ENCODE measurements around the gene PAK6.

PAK6 gene

DNA sequence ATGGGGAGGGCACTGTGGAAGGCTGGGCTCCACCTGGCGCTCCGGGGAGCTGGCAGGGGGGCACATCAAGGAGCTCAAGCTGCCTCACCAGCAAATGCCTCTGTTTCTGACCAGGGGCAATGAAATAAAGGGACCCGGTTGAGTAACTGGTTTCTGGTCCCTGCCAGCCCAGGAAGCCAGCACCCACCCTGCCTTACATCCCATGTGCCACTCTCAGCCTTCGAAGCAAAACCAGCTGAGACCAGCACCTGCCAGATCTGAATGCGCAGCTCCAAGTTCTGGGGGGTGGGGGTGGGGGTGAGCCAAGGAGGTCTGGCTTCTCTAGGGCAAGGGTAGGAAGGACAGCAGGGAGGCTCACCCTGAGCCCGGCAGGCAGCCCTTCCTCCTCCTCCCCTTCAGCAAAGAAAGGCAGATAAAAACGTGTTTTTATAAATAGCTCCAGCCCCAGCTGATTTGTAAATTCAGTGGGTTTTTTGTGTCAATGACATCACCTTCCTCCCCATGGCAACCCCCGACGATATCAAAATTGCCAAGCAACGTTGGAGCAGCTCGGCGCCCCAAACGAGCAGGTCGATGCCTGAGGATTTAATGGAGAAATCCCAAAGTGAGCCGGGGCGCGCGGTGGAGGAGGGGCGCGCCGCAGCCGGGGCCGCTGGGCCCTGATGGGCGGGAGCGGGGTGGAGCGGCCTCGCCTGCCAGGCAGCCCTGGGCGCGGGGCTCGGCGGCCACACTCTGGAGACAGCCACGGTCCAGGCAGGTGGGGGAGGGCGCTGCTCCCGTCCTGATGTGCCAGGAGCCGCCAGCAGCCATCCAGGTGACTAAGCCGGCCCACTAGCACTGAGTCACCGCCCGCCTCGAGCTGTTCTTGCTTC lies at the start of gene PAK6:
PAK6 (plus strand) TSS at position 532 of the 872 bp plus-strand sequence. CDS start 25,723 bp downstream, outside the sequence.
- H3K9me3 ChIP-seq, result no peaks in the 10 kb centered on the region
- H3K27me3 ChIP-seq (ENCODE audit: low read depth), result no peaks in the 10 kb centered on the region
- peak within 1 kb of the TSS; percentile 14 for H3K4me3 ChIP-seq
- DNase-seq (ENCODE audit: low spot score in 2 of 2), result peak; percentile 9 to 71
- H3K4me1 ChIP-seq, result peaks cover 7% of the 10 kb centered on the region
- H3K36me3 ChIP-seq (replicated peaks), result no peaks in the 10 kb centered on the region
- in situ Hi-C loops (cut with MboI; ENCODE audit: low sequenced_read_pairs), result no loop called here

DNA sequence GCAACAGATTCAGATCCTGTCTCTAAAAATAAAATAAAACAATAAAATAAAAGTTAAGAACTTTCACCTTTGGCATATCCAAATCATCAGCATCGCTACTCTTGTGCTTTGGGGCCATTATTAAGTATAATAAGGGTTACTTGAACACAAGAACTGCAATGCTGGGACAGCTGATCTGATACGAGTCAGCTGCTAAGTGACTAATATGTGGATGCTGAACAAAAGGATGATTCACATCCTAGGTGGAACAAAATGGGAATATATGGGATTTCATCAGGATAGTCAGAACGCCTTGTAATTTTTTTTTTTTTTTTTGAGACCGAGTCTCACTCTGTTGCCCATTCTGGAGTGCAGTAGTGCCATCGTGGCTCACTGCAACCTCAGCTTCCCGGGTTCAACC lies 48.3 kb upstream of the PAK6 start:
- no peaks in the 10 kb centered on the region for H3K9me3 ChIP-seq
- no peaks in the 10 kb centered on the region for H3K27me3 ChIP-seq (ENCODE audit: low read depth)
- H3K4me1 ChIP-seq, result peaks cover 3% of the 10 kb centered on the region; the same call in 1 of the 2 replicates
- in situ Hi-C loops (cut with MboI; ENCODE audit: low sequenced_read_pairs), result loop anchor here (10.0 to 25.0 kb wide), 2 partner anchors 146 to 1172 kb away; no protein-coding TSS in a partner anchor
- H3K4me3 ChIP-seq, result no peak overlapping the region
- DNase-seq (ENCODE audit: low spot score in 2 of 2), result no peak
- H3K36me3 ChIP-seq (replicated peaks), result peaks cover 80% of the 10 kb centered on the region

DNA sequence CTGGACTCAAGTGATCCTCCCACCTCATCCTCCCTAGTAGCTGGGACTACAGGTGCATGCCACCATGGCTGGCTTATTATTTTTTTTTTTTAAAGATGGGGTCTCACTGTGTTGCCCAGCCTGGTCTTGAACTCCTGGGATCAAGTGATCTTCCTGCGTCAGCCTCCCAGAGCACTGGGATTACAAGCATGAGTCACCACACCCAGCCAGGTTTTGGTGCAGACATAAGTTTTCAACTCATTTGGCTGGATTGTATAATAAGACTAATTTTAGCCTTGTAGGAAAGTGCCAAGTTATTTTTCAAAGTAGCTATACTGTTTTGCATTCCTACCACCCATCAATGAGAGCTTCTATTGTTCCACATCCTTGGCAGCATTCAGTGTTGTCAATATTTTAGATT lies 45.9 kb upstream of the PAK6 start:
- no peaks in the 10 kb centered on the region for H3K27me3 ChIP-seq (ENCODE audit: low read depth)
- no peak for DNase-seq (ENCODE audit: low spot score in 2 of 2)
- no peak overlapping the region for H3K4me3 ChIP-seq
- in situ Hi-C loops (cut with MboI; ENCODE audit: low sequenced_read_pairs), result loop anchor here (10.0 to 25.0 kb wide), 2 partner anchors 148 to 1169 kb away; no protein-coding TSS in a partner anchor
- H3K4me1 ChIP-seq, result peaks cover 3% of the 10 kb centered on the region; the same call in 1 of the 2 replicates
- H3K9me3 ChIP-seq, result no peaks in the 10 kb centered on the region
- H3K36me3 ChIP-seq (replicated peaks), result peaks cover 86% of the 10 kb centered on the region

DNA sequence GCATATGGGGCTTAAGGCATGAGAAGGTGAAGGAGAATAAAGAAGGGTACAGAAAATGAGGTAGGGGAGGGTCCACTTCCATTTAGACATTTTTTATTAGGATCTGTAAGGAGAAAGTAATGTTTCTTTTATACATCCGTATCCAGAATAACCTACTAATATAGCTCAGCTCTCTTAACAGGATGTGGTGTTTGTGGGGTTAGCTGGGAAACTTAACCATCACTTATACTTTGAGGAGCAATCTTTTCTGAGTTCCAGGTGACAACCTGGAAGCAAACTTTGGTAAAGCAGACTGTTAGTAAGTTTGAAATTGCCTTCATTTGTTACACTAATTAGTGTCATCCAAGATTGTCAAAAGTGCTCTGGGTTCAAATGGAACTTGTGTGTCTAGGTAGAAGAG lies 41.4 kb upstream of the PAK6 start:
- in situ Hi-C loops (cut with MboI; ENCODE audit: low sequenced_read_pairs), result loop anchor here (10.0 to 25.0 kb wide), 2 partner anchors 153 to 1165 kb away; no protein-coding TSS in a partner anchor
- no peak overlapping the region for H3K4me3 ChIP-seq
- no peak for DNase-seq (ENCODE audit: low spot score in 2 of 2)
- no peaks in the 10 kb centered on the region for H3K27me3 ChIP-seq (ENCODE audit: low read depth)
- H3K9me3 ChIP-seq, result no peaks in the 10 kb centered on the region
- H3K4me1 ChIP-seq, result peaks cover 1% of the 10 kb centered on the region; the same call in 1 of the 2 replicates
- peaks cover 92% of the 10 kb centered on the region for H3K36me3 ChIP-seq (replicated peaks)

DNA sequence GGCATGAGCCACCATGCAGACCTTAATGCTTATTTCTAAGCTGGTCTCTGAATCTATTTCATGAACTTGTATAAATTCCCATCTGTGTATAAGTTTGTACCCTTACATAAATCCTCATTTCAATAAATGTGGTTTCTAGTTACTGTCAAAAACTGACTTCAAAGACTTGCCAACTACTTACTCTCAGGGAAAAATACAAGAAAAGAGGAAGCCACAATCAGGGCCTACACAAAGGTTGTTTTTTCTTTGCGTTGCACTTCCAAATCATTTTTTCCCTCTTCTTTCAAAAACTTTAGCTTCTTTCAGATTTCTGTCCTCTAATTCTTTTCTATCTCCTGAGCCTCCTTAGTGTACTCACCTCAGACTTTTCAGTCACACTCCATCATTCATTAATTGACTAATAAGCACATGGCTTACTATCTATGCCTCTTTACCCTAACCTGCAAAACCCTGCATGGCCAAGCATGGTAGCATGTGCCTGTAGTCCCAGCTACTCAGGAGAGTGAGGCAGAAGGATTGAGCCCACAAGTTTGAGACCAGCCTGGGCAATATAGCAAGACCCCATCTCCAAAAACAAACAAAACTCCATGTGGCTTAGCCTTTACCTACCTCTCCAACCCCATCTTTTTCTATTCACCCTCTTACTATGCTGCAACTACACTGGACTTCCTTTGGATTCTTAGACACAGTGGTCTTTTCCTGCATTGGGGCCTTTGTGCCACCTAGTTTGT lies 40.3 kb upstream of the PAK6 start:
- in situ Hi-C loops (cut with MboI; ENCODE audit: low sequenced_read_pairs), result loop anchor here (10.0 to 25.0 kb wide), 2 partner anchors 154 to 1164 kb away; no protein-coding TSS in a partner anchor
- DNase-seq (ENCODE audit: low spot score in 2 of 2), result no peak
- Histone ChIP-seq H3K36me3 (replicated peaks) (peaks cover 95% of the 10 kb centered on the region), H3K4me3 (no peak overlapping the region), H3K27me3 (ENCODE audit: low read depth) (no peaks in the 10 kb centered on the region), H3K4me1 (no peaks in the 10 kb centered on the region), H3K9me3 (no peaks in the 10 kb centered on the region)

DNA sequence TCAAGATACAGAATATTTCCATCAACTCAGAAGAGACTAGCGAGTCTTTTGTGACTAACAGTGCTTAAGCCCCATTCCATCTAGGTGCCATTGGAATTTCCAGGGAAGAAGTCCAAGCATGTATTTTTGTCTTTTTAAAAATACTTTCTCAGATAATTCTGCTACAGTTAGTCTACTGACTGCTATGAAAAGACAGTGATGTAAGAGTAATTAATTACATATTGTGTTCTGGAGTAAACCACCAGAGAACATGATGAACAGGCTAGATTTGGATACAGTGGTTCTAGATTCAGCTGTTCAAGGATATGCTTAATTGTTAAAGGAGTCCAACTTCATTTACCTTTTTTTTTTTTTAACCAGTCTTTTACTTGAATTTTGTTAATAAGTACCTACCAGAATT lies 34.8 kb upstream of the PAK6 start:
- Histone ChIP-seq H3K9me3 (no peaks in the 10 kb centered on the region), H3K4me3 (no peak overlapping the region), H3K27me3 (ENCODE audit: low read depth) (no peaks in the 10 kb centered on the region), H3K36me3 (replicated peaks) (peaks cover 89% of the 10 kb centered on the region), H3K4me1 (no peaks in the 10 kb centered on the region)
- in situ Hi-C loops (cut with MboI; ENCODE audit: low sequenced_read_pairs), result no loop called here
- no peak for DNase-seq (ENCODE audit: low spot score in 2 of 2)

DNA sequence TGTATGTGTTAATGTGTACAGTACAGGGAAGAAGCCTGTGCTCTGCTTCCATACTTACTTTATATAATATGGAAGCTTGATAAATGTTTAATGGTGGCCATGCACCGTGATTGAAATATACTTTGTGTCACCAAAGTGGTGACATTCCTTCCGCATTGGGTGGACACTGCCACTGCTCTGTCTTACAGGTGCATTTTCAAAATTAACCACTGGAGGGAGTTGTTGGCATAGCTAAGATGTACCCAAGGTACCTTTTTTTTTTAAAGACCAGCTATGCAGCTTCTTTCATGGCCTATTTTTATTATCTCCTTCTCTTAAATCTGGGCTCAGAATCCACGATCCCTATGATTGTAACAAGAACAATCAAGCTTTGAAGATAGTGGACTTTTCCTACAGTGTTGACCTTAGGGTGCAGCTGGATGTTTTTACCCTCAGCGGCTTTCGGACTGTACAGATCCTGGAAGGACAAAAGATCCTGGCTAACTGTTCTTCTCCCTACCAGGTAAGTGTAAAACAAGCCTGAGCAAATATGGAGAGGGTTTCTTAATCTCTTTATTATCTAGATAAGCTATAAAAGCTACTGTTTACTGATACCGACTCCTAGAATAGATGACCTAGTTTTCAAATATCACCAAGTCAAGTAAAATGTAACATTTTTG lies 21.6 kb upstream of the PAK6 start:
- no peaks in the 10 kb centered on the region for H3K4me1 ChIP-seq
- in situ Hi-C loops (cut with MboI; ENCODE audit: low sequenced_read_pairs), result no loop called here
- H3K4me3 ChIP-seq, result no peak overlapping the region
- H3K9me3 ChIP-seq, result no peaks in the 10 kb centered on the region
- DNase-seq (ENCODE audit: low spot score in 2 of 2), result peak; percentile 59 to 66
- H3K27me3 ChIP-seq (ENCODE audit: low read depth), result no peaks in the 10 kb centered on the region
- peaks cover 89% of the 10 kb centered on the region for H3K36me3 ChIP-seq (replicated peaks)

DNA sequence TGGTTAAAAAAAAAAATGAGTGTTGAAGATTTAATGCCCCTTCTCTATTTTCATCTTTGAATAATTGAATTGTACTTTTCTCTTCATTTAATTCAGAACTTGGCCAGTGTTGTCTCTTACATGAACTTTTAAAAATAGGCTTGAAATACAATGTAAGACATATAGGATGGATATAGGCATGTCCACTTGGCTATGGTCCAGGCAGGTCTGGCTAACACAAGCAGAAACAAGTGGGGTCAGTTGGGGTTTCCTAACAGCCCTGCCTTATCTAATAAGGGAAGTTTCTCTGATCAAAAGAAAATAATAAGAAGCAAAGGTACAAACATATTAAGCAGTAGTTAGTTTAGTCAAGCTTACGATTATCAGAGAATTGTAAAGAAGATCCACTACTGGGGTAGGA lies 19.1 kb upstream of the PAK6 start:
- DNase-seq (ENCODE audit: low spot score in 2 of 2), result no peak
- in situ Hi-C loops (cut with MboI; ENCODE audit: low sequenced_read_pairs), result loop anchor here (5.0 kb wide), 1 partner anchor 52 kb away; no protein-coding TSS in a partner anchor
- Histone ChIP-seq H3K27me3 (ENCODE audit: low read depth) (no peaks in the 10 kb centered on the region), H3K36me3 (replicated peaks) (peaks cover 82% of the 10 kb centered on the region), H3K4me3 (no peak overlapping the region), H3K9me3 (no peaks in the 10 kb centered on the region), H3K4me1 (no peaks in the 10 kb centered on the region)

DNA sequence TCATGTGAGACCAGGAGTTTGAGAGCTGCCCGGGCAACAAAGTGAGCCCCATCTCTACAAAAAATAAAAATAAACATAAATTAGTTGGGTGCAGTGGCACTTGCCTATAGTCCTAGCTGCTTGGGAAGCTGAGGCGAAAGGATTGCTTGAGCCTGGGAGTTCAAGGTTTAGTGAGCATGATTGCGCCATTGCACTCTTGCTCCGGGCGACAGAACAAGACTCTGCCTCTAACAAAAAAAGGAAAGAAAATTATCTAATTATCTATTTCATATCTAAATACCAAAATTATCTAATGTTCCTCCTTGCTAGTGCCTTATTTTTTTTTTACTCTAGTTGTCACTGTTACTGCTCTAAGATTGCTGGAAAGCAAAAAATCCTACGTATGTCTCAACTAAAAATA lies 16.7 kb upstream of the PAK6 start:
- no peaks in the 10 kb centered on the region for H3K9me3 ChIP-seq
- H3K4me1 ChIP-seq, result no peaks in the 10 kb centered on the region
- in situ Hi-C loops (cut with MboI; ENCODE audit: low sequenced_read_pairs), result loop anchor here (5.0 kb wide), 1 partner anchor 50 kb away; no protein-coding TSS in a partner anchor
- H3K4me3 ChIP-seq, result no peak overlapping the region
- no peak for DNase-seq (ENCODE audit: low spot score in 2 of 2)
- no peaks in the 10 kb centered on the region for H3K27me3 ChIP-seq (ENCODE audit: low read depth)
- peaks cover 80% of the 10 kb centered on the region for H3K36me3 ChIP-seq (replicated peaks)

DNA sequence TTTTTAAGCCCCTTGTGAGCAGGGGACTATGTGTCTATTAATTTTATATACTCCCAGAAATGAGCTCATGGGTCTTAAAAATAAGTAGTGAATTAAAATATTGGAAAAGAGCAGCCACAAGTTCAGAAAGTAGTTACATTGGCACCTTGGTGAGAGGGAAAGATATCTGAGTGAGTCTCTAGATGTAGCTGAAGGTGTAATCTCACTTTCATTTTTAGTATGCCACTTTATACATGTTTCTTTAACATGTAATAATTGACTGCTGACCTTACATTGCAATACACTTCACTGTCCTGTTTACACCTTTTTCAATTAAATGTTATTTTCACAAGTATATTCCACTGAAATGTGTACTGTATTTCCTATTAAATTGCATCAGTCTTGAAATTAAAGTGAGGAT lies 12.1 kb upstream of the PAK6 start:
- H3K4me3 ChIP-seq, result no peak overlapping the region
- no peaks in the 10 kb centered on the region for H3K9me3 ChIP-seq
- in situ Hi-C loops (cut with MboI; ENCODE audit: low sequenced_read_pairs), result no loop called here
- no peak for DNase-seq (ENCODE audit: low spot score in 2 of 2)
- no peaks in the 10 kb centered on the region for H3K4me1 ChIP-seq
- H3K27me3 ChIP-seq (ENCODE audit: low read depth), result no peaks in the 10 kb centered on the region
- peaks cover 64% of the 10 kb centered on the region for H3K36me3 ChIP-seq (replicated peaks)

DNA sequence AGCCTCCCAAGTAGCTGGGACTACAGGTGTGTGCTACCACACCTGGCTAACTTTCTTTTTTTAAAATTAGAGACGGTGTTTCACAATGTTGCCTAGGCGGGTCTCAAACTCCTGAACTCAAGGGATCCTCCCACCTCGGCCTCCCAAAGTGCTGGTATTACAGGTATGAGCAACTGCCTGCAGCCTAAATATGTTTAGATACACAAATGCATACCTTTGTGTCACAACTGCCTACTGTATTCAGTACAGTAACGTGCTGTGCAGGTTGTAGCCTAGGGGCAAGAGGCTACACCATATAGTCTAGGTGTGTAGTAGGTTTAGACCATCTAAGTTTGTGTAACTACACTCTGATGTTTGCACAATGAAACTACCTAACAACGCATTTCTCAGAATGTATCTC lies 9.5 kb upstream of the PAK6 start:
- Histone ChIP-seq H3K4me3 (no peak overlapping the region), H3K36me3 (replicated peaks) (peaks cover 50% of the 10 kb centered on the region), H3K4me1 (no peaks in the 10 kb centered on the region), H3K9me3 (no peaks in the 10 kb centered on the region), H3K27me3 (ENCODE audit: low read depth) (no peaks in the 10 kb centered on the region)
- DNase-seq (ENCODE audit: low spot score in 2 of 2), result no peak
- in situ Hi-C loops (cut with MboI; ENCODE audit: low sequenced_read_pairs), result no loop called here

DNA sequence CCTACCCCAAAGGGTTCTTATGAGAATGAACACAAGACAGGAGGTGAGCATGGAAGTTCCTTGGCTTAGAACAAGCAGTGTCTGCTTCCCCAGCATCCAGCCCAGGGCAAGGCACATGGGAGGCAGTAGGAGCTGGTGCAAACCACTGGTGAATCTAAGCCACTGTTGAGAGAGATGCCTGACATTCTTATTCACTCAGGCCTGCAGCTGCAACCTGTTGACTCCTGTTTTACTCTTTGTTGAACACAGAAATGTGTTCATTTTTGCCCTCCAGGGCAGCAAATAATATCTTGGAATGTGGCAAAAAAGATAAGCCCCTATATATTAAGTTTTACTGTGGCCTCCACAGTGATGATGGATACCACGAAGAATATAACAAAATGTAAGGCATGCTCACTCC lies 8.9 kb upstream of the PAK6 start:
- in situ Hi-C loops (cut with MboI; ENCODE audit: low sequenced_read_pairs), result no loop called here
- H3K9me3 ChIP-seq, result no peaks in the 10 kb centered on the region
- no peaks in the 10 kb centered on the region for H3K4me1 ChIP-seq
- peaks cover 45% of the 10 kb centered on the region for H3K36me3 ChIP-seq (replicated peaks)
- no peaks in the 10 kb centered on the region for H3K27me3 ChIP-seq (ENCODE audit: low read depth)
- H3K4me3 ChIP-seq, result no peak overlapping the region
- no peak for DNase-seq (ENCODE audit: low spot score in 2 of 2)

DNA sequence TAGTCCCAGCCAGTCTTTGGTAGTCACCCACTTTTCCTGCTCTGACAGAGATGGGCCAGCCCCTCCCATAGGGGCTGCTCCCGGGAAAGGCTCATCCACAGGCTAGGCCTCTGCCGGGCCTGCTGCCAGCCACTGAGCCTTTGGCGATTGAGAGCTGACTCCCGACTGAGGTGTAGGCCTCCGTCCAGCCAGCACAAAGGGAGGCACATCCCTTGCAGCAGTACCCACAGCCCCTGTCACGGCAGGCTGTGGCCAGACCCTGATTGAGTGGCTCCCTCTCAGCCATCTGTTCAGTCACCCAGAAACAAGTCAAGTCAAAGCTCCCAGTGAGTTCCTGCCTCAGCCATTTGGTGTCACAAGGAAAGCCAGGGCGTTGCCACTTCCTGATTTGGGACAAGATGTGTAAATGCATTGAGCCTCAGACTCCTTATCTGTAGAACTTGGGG lies 6.2 kb upstream of the PAK6 start:
- H3K36me3 ChIP-seq (replicated peaks), result peaks cover 32% of the 10 kb centered on the region
- DNase-seq (ENCODE audit: low spot score in 2 of 2), result no peak
- no peak overlapping the region for H3K4me3 ChIP-seq
- H3K4me1 ChIP-seq, result no peaks in the 10 kb centered on the region
- H3K9me3 ChIP-seq, result no peaks in the 10 kb centered on the region
- in situ Hi-C loops (cut with MboI; ENCODE audit: low sequenced_read_pairs), result no loop called here
- no peaks in the 10 kb centered on the region for H3K27me3 ChIP-seq (ENCODE audit: low read depth)
